HuH-7 (cell line): ENCODE results near the gene CD207.
"Not testable (repeated sequence)": the region's sequence is repeated elsewhere in the genome, so short reads cannot be mapped to it uniquely, and the experiment has no call there.

ENCODE experiments used
- DNase-seq: peaks from one replicate; pipeline ENCODE4 v3.0.0; 2011; ENCODE audit warnings: low spot score

CD207 gene

GRCh38 chr2:70835643-70836042 is at the start of gene CD207:
Gene CD207 (minus strand): TSS chr2:70835816. CDS start chr2:70835776, 40 bp downstream.
- no peak for DNase-seq

- DNase-seq: not testable (repeated sequence)
Measured at GRCh38 chr2:70878543-70878942, 42.9 kb upstream of the CD207 start.

DNA sequence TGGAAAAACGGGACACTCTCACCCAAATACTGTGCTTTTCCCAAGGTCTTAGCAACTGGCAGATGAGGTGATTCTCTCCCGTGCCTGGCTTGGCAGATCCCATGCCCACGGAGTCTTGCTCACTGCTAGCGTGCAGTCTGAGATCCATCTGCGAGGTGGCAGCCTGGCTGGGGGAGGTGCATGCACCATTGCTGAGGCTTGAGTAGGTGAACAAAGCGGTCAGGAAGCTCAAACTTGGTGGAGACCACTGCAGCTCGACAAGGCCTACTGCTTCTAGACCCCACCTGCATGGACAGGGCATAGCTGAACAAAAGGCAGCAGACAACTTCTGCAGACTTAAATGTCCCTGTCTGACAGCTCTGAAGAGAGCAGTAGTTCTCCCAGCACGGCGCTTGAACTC is 40.5 kb upstream of the CD207 start:
- DNase-seq: not testable (repeated sequence)

GRCh38 chr2:70873541-70873940 is 37.9 kb upstream of the CD207 start:
- DNase-seq: no peak

DNA sequence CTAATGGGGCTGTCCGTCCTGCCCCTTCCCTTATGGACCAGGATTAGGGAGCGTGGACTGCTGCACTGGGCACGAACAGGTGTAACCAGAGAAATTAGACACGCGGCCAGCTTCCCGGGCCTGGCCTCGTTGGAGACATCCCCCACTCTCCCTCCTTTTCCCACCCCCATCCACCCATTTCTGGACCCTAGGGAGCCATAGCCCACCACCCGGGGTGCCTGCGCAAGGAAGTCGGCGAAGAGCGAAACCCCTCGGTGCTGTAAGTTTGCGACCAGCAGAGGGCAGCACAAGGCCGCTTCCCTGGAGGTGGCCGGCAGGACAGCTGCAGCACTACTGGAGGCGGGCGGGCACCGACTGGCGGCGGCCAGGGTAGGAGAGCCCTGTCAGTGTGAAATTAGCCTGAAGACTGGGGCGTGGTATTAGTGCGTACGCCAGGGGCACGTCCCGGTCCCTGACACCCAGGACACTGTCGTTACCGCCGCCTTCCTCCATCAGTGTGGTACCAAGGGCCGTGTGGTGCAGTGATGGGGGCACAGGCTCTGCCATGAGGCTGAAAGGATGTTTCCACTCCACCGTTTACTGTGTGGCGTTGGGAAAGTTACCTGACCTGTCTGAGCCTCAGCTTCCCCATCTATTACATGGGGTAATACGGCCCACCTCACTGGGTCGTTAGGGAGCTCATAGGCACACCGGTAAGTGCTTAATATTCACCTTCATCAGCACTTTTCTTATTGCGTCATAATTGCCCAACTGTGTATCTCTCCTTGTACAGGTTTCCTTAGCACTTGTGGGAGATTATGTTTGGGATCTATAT is 36.0 kb upstream of the CD207 start:
- peak; percentile 79 for DNase-seq

GRCh38 chr2:70870790-70871189 is 35.2 kb upstream of the CD207 start:
- DNase-seq: no peak

DNA sequence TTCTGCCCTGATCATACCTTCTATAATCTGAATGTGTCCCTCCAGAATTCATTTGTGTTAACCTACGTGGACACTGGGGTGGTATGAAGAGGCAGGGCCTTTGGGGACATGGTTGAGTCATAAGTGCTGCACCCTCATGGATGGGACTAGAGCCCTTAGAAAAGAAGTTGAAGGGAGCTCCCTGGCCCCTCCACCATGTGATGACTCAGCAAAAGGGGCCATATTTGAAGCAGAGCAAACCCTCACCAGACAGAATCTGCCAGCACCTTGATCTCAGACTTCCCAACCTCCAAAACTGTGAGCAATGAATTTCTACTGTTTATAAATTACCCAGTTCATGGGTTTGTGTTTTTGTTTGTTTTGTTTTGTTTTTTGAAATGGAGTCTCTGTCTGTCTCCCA is 33.4 kb upstream of the CD207 start:
- no peak for DNase-seq

- DNase-seq: peak; percentile 77
Measured at GRCh38 chr2:70861777-70862625, 26.4 kb upstream of the CD207 start.

DNA sequence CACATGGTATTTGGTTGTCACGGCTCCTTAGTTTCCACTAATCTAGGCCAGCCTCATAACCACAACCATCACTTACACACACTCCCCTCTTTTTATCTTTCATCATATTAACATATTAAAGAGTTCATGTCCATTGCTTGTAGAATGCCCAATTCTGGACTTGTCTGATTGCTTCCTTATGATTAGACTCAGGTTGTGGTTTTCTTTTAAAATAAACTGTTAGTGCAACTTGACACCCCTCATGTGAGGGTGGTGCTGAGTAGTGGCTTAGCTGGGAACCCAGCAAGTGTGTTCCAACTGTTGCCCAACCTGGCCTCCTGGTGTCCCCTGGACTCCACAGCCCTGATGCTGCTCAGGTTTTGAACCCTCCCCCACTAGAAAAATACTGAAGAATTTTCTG is 20.1 kb upstream of the CD207 start:
- DNase-seq: no peak

DNA sequence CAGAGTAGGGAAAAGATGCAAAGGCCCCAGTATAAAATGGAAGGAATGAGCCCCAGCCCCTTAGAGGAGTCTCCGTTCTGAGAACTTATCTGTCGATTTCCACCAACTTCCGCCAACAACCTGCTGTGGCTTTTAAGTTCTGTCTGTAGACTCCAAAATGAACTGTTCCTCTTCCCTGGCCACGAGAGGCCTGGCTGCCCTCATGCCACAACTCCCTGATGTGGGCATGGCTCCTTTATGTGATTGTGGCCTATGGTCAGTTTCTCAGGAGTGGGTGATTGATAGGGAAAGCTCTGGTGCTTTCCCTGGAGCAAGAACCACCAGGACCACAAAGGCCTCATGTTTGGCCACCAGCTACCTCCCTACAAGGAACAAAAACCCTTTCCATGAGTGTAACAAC is 18.8 kb upstream of the CD207 start:
- no peak for DNase-seq

GRCh38 chr2:70852824-70853223 is 17.2 kb upstream of the CD207 start:
- no peak for DNase-seq

- no peak for DNase-seq
Measured at GRCh38 chr2:70851704-70852103, 16.1 kb upstream of the CD207 start.

DNA sequence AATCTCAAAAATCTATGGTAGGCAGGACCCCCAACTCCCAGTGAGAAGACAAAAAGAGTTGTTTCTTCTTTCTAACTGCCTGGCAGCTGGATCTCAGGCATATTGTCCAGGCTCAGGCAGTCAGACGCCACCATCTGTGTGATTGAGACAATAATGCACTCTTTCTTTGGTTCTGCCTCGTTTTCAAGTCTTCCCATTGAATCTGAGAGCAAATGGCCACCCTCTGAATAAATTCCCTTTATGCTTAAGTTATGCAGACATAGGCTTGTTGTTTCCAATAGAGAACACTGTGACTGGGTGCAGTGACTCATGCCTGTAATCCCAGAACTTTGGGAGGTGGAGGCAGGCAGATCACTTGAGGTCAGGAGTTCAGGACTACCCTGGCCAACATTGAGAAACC is 15.3 kb upstream of the CD207 start:
- no peak for DNase-seq

DNA sequence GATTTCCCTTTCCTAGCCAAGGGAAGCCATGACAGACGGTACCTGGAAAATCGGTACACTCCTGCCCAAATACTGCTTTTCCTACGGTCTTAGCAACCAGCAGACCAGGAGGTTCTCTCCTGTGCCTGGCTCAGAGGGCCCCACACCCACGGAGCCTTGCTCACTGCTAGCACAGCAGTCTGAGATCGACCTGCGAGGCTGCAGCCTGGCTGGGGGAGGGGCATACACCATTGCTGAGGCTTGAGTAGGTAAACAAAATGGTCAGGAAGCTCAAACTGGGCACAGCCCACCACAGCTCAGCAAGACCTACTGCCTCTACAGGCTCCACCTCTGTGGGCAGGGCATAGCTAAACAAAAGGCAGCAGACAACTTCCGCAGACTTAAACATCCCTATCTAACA is 6.8 kb upstream of the CD207 start:
- no peak for DNase-seq

DNA sequence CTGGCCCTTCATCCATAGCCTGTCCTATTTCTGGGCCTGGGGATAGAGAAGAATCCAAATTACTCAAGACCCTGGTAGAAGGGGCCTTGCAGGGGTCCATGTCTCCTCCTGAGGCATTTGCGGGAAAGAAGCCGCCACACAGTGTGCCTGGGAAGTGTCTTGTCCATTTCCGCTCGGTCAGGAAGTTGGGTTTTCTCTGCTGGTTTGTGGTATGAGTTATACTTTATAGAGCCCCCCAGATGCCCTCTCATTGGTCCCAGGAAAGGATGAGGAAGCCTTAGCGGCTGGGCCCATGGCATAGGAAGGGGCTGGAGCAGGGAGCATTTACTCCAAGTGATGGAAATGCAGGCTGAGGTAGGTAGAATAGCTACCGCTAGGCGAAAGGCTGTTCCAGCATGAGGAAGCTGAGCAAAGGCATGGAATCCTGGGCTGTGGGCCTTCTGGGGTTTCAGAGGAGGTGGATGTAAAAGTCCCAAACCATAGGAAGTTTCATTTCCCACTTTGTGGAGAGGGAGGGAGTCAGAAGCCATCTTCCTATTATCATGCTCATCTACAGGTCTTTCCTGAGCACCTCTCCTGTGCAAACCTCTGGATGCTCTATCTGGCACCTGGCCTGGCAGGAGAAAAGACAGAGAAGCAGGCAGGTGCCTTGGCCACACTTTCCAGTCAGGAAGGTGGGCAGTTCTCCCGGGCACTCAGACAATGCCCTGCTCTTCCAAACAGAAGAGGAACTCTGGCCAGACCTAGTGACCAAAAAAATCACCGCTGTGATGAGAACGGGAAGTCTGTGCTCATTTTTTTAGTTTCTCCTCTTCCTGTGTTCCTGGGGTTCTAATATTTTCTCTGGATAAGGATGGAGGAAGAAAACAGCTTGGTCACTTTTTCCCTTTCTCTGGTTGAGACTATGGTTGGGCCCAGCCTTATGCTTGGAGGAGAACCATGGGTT is 2.6 kb upstream of the CD207 start:
- DNase-seq: no peak

DNA sequence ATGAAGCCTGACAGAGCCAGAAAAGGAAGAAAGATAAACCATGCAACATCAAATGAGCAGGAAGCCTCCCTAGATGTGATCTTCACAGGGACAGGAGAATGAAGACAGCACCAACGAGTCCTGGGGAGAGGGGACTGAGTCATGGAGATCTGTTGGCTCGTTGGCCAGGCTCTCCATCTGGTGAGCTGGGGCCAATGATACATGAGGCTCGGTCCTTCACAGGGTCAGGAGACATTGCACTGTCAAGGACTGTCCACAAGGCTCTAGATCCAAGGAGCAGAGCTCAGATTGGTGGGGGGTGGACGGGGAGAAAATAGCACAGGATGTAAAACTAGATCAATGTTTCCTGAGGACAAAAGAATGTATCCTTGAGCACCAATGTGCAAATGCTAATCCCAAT is 735 bp downstream of the CD207 start:
- DNase-seq: no peak

DNA sequence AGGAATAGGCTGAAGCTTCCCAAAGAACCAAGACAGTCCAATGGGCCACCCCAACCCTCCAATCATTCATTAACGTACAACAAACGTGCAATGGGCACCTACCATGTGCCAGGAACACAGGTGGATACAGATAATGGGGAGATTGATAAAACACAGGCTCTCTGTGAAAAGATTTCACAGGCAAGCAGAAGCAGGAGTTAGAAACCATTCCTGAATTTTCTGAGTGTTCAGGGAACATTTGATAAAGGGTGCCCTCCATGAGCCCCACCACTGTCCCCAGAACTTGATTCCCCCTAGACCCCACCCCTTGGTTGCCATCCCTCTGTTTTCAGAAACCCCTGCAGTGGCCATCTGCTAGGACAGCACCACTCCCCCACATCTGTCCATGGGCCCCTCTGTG is 1.5 kb downstream of the CD207 start:
- no peak for DNase-seq

DNA sequence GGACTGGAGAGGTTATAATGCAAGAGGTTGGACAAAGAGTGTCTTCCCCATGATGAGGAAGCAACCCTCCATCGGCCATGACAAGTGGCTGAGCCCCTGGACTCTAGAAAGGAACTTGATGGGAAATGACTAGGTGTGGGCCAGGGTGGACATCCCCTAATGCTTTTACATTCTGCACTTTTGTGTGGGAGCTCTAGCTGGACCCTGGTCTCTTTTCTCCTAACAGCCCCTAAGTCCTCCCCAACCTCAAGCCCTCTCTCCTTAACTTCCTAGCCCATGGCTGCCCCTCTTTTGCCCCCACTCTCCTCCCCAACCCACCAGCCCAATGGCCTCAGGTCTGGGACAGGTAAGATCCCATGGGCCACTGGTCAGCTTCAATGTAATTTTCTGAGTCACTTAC is 2.4 kb downstream of the CD207 start:
- DNase-seq: no peak

- no peak for DNase-seq
Measured at GRCh38 chr2:70832386-70832785, 3.2 kb downstream of the CD207 start.

GRCh38 chr2:70831861-70832260 is 3.8 kb downstream of the CD207 start:
- DNase-seq: no peak

GRCh38 chr2:70830366-70830765 is 5.2 kb downstream of the CD207 start:
- no peak for DNase-seq

DNA sequence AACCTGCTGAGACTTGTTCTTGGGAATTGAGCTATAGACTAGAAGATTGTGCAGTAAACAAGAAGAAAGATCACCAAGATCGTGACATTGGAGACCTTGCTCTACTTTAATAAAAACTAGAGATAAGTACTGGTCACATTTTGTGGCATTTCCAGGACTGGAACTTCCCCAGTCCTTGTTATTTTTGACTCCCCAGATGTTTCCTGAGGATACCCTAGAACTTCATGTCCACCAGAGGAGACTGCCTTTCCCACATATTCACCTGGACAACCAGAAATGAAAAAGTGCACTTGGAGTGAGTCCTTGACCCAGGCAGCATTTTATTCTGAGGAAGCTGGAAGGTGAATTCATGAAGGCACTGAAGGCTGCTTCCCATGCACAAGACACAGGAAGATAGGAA is 5.7 kb downstream of the CD207 start:
- no peak for DNase-seq
